ENCODE measurements around the gene SF3B6.

SF3B6 gene

DNA sequence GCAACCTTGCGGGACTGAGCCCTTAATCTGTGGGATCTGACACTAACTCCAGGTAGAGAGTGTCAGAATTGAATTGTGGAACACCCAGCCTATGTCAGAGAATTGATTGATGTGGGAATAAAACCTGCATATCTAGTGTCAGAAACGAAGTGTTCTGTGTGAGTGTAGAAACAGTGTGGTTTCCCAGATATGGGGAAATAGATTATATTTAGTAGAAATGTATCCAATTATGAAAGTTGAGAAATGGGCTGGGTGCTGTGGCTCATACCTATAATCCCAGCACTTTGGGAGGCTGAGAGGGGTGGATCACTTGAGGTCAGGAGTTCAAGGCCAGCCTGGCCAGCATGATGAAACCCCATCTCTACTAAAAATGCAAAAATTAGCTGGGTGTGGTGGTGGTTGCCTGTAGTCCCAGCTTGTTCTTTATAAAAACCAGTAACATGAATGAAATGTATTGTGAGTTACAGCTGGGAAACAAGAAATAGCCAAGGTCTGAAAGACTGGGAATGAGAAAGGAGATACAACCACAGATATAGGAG lies 12.8 kb upstream of the SF3B6 start:
- no peak for DNase-seq

DNA sequence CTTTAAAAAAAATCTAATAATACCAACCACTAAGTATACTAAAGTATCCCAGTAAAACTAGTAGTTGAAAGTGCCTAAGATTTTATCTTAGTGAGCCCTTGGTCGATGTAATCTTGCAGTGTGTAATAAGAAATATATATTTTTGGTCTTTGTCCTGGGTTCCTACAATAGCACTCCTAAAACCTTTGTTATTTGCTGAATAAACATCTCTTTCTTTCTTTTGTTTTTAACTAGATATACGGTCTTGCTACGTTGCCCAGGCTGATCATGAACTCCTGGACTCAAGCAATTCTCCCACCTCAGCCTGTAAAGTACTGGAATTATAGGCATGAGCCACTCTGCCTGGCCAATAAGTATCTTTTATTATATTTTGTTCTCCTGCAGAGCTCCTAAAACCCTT lies 10.9 kb upstream of the SF3B6 start:
- DNase-seq: no peak

DNA sequence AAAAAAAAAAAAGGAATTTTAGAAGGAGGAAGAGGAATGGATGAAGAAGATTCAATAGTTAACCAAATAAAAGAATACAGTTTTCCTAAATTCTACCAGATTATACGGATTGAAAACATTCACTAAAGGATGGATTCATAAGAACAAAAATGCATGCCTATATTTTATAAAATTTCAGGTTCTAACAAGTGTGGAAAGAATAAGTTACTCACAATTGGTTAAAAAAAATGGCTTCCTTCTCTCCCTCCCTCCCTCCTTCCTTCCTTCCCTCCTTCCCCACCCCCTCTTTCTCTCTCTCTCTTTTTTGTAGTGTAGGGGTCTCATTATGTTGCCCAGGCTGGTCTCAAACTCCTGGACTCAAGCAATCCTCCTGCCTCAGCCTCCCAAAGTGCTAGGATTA lies 10.1 kb upstream of the SF3B6 start:
- no peak for DNase-seq

DNA sequence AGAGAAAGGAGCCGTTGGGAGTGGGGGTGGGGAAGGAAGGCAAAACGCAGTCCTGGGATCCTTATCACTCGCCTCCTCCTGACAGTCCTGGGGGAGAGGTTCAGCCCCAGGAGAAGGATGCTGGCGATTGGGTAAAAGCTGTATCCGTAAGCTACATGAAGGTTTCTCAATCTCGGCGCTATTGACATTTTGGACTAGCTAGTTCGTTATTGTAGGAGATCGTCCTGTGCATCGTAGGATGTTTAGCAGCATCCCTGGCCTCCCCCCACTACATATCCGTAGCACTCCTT lies 9.0 kb upstream of the SF3B6 start:
- no peak for DNase-seq

DNA sequence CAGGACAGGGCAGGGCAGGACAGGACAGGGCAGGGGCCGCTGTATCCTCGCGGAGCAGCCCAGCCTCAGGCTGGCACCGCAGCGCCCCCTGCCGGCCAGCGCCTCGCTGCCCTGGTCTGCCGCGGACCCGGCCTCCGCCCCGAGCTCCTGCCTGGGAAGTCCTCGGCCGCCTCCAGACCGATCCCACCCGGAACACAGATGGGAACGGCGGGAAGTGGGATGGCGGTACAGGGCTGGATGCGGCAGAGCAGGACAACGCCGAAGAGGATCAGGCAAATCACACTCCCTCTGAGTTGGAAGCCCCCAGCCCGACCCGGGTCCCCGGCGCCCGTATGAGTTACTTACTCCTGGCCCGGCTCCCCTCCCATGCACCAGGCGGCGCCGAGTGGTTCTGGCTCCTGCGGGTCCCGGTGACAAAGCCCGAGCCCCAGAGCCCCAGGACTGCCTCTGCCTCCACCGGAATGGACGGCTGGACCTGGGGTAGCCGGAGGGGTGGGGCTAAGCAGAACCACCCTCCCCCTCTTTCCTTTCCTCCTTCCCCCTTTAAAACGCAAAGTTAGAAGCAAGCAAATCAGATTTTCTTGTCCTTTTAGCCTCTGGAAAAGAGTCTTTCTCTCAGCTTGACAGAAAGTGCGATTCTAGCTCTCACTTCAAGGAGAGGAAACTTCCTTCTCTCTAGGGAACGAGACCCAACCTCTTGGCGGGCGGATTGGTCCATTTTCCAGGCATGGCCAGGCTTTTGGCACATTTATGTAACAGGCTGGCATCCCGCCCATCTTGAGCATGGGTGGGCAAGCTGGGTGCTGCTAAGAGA lies 8.5 kb upstream of the SF3B6 start, which contains the start of gene TP53I3:
TSS of gene TP53I3 (minus strand) at position 449 of the 814 bp plus-strand sequence. CDS start 508 bp downstream, outside the sequence.
- peak; percentile 52 to 77 for DNase-seq

DNA sequence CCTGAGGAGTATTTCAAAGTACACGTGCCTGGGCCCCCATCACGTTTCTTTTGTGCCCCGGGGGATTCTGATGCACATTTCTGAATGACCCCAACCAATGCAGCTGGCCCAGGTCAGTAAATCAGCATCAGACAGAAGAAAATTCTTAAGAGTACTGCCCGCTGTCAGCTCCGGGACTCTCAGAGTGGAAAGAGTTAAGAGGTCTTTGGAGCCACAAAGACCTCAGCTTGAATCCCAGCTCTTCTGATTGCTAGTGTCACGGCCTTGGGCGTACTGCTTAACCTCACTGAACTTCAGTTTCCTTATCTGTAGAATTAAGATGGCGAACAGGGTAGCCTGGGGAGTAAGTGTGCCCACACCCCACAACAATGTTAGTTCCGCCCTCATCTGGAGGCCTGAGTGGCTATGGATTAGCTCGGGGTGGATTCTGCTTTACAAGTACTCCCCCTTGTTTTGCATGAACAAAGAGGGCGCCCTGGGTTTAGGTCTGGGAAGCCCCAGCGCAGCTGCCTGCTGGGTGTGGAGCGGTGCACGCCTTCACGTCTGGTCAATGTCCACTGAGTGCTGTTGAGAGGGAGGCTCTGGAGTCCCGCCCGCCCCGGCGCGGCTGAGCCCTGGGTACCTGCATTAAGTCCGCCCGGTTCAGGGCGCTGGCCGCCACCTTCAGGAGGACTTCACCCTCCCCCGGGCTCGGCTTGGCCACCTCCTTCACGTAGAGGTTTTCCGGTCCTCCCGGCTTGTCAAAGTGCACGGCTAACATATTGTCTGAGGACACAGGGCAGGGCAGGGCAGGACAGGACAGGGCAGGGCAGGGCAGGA lies 7.7 kb upstream of the SF3B6 start:
- DNase-seq: no peak

DNA sequence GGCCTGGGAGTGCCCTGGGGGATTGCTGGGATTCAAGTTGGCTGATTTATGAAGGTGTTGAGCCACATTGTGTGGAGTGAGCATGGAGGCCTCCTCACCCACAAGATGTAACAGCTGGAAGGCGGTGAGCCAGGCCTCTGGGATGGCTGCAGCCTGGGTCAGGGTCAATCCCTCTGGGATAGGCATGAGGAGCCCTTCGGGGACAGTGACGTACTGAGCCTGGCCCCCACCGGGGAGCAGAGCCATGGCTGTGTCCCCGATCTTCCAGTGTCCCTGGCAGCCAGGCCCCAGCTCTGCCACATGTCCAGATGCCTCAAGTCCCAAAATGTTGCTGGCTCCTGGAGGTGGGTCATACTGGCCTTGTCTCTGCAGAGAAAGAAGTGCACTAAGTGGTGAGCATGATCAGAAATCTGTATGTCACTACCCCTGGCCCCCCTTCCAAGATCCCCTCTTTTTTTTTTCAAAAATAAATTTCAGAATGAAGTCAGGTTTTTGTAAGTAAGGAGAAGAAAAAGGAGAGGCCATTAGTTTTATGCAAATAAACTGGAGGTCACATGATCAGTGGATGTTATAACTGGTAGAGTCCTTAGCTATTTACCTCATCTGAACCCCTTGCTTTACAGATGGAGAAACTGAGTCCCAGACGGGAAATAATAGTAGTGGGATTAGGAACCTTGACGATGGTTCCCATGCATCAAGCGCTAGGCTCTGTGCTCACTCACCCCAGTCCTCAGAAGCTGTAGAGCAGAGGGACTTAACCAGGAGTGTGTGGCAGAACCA lies 6.9 kb upstream of the SF3B6 start:
- DNase-seq: no peak

DNA sequence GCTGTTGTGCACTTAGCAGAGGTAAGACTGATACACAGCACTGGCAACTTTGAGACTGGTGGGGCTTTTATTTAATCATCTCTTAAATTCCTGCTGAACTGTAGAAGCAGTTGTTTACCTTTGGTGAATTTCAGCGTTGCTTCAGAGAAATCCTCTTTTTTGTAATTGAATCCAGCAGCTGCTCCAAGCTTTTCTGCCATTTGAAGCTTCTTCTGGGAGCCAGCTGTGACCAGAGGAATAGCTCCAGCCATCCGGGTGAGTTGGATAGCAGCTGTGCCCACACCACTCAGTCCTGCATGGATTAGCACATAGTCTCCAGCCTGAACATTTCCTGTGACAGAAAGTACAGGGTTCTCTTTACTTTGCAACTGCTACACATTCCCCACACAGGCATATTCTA lies 4.6 kb upstream of the SF3B6 start:
- DNase-seq: no peak

DNA sequence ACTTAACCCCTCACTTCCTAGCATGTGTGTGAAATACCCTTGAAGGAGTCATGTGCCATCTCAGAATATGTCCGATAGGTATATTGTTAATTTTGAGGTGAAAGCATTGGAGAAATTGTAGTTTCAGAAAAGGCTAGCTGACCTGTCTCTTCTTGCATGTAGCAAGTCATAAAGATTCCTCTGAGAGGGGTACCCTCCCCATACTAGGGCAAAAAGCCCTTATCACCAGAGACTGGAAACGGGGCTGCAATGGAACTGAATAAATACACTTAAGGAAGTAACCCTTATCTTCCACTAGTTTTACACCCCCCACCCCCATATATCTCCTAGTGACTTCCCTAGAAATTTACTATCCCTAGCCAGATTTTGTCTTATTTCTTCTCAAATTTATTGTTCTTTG lies 1.8 kb upstream of the SF3B6 start:
- no peak for DNase-seq

DNA sequence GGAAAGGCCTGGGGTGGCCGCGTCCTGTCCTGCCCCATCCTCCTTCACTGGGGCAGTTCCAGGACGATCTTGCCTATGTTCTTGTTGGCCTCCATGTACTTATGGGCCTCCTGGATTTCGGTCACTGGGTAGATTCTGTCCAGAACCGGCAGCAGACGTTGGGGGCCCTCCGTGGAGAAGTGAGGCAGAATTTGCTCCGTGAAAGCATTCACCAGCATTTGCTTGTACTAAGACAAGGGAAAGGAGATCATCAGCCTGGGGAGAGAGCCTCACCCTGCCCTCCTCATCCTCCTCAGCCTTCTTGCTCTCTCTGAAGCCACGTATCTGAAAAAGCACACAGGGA lies 1.4 kb upstream of the SF3B6 start:
- DNase-seq: no peak

DNA sequence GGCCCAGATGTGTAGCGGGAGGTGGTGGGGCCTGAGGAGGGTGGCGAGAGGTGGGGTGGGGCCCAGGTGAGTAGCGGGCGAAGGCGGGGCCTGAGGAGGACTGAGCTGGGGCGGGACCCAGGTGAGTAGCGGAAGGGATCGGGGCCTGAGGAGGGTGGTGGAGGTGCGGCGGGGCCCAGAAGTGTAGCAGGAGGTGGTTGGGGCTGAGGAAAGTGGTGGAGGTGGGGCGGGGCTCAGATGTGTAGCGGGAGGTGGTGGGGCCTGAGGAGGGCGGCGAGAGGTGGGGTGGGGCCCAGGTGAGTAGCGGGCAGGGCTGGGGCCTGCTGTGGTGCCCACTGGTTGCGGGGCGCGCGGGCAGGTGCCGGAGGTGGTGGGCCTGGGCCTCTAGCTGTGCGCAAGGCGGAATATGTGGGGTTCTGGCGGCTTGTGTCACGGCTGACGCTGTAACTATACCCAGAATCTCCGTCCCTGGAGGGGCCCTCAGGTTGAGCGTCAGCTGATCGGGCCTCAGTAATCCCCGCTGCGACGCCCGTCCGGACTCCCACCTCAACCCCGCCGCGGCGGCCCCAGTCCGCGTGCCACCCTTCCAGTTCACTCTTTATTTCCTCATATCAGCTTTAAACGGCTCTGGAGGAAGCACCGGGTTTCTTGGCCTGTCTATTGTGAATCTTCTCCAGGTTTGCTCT lies 866 bp upstream of the SF3B6 start:
- DNase-seq: no peak

DNA sequence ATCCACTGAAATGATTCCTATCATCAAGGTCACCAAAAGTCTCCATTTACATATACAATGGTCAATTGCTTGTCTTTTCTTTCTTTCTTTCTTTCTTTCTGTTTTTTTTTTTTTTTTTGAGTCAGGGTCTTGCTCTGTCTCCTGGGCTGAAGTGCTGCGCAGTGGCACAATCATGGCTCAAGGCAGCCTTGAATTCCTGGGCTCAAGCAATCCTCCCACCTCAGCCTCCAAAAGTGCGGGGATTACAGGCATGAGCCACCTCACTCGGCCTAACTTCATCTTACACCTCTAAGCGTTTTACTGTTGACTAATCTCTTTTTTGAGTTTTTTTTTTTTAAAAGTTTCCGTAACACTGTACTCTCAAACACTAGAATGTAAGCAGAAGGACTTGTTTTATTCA lies 867 bp downstream of the SF3B6 start:
- DNase-seq: no peak

DNA sequence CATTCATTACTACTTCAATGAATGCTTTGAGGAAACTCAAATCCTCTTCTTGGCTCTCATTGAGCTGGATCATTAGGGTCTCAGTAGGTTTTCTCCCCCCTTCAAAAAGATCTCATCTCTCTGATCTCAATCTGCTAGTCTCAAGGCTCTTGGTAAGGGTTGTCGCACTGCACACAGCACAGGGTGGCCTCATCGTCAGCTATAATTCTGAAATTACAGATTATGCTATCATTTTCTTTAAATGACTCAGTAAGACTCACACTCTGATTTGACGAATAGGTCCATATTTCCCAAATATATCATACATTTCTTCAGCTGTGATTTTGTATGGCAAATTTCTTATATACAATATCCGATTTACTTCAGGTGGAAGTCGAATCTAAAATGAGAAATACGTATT lies 2.3 kb downstream of the SF3B6 start:
- DNase-seq: no peak

DNA sequence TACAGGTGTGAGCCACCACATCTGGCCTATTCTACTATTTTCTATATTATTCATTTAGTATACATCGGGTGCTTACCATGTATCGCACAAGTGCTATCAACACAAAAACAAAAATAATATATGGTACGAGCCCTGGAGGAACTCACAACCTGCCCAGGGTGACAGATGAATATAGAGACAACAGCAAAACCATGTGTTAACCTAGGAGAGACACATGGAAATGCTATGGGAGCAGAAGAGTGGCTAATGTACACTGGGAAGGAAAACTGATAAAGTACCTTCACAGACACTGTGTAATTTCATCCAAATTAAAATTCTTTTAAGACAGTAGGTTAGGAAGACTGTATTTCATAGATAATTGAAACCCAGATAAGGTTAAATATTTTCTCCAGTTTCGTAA lies 3.9 kb downstream of the SF3B6 start:
- DNase-seq: no peak

DNA sequence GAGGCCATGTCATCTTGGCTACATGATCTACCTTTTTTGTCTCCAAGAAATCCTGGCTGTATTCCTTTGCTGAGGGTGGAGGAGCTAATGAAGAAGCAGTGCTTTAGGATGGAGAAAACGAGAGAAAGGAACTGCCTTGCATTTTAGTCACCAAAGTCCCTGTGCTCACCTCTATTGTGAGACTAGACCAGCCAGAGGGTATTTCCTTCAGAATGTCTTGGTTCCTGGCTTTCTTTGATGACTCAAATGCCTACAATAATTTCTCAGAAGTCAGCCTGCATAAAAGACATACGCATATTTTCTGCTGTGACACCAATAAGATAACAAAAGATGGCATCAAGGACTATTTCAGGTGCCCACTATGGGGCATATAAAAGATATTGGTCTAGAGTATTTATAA lies 10.8 kb downstream of the SF3B6 start:
- no peak for DNase-seq

DNA sequence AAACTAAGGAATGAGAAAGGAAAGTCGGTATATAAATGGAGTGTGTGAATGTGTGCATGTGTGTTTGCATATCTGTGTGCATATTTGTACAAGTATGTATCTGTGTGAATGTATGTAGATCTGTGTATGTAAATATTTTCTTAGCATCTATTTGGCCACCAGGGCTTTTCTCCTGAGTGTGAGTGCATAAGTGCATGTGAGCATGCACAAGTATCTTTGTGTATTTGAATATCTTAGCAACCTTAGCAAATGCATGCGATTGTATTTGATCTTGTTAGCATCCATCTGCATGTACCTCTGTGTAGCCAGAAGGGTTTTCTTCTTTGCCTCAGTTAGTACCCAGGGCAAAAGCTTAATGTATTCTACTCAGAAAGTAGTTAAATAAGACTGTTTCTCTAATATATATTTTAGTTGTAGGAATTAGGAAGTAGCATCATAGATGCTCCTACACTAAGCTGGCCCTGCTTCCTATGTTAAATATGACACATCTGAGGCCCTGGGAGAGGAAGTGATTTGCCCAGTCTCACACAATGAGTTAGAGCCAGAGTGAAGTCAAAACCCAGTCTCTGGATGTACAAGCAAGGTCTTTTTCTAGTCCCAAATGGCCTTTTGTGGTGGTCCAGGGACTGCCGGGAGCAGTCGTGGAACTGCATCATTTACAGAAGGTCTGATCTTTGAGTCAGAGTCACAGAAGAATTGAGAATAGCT lies 17.4 kb downstream of the SF3B6 start:
- DNase-seq: no peak

DNA sequence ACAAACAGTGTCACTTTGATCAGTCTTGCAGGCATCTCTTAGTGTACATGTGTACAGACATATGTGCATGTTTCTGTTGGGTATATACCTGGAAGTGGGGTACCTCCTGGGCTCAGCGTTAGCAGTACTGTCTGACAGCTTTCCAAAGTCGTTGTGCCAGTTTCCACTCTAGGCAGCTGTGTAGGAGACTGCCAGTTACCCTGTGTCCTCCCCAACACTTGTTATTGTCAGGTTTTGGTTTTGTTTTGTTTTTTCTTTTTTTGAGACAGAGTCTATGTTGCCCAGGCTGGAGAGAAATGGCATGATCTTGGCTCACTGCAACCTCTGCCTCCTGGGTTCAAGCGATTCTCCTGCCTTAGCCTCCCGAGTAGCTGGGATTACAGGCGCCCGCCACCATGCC lies 20.4 kb downstream of the SF3B6 start:
- no peak for DNase-seq

DNA sequence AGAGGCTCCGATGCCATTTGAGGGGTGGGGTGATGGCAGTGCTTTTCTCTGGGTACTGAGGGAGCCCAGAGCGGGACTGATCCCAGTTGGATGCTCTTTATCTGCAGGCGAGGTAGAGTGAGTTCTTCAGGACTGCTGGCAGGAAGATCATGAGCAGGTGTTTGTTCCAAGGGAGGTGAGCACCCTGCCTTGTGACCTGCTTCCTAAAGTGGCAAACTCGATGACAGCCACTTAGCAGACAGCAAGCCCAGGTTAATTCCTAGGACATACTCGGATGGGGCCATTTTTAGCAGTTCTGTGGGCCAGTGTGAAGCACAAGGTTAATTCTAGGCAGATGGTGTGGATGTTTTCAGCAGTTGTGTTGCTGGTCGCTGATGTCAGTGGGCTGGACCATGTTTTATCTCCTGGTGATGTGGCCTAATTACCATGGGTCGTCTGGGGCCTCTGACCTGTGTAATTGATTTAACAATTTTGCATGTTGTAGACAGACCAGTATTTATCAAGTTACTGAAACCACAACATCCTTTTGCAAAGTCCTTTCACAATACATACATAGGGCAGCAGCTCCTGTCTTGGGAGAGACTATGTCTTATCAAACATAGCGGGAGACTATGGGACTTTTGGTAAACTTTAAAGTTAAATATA lies 21.6 kb downstream of the SF3B6 start:
- DNase-seq: no peak

DNA sequence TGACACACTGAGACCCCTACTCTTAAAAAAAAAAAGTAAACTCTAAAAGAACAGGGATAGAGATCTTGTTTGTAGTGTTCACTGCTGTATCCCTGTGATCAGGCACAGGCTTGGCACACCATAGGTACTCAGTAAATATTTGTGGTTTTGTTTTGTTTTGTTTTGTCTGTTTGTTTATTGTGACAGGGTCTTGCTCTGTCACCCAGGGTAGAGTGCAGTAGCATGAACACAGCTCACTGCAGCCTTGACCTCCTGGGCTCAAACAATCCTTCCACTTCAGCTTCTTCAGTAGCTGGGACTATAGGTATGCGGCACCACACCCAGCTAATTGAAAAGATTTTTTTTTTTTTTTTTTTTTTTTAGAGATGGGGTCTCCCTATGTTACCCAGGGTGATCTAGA lies 23.2 kb downstream of the SF3B6 start:
- DNase-seq: no peak

DNA sequence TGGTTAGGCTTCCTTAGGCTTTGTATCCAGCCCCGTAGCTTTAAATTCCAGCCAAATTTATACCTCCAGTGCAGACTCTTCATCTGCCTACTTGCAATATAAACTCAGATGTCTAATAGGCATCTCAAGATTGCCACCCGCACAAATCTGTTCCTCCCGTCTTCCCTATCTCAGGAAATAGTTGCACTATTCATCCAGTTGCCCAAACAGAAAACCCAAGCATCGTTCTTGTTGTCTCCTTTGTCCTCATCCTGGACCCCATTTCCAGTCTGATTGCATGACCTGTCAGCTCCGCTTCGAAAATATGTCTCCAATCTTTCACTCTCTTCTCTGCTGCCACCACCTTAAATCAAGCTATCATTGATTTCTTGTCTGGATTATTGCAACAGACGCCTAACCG lies 24.3 kb downstream of the SF3B6 start:
- no peak for DNase-seq

DNA sequence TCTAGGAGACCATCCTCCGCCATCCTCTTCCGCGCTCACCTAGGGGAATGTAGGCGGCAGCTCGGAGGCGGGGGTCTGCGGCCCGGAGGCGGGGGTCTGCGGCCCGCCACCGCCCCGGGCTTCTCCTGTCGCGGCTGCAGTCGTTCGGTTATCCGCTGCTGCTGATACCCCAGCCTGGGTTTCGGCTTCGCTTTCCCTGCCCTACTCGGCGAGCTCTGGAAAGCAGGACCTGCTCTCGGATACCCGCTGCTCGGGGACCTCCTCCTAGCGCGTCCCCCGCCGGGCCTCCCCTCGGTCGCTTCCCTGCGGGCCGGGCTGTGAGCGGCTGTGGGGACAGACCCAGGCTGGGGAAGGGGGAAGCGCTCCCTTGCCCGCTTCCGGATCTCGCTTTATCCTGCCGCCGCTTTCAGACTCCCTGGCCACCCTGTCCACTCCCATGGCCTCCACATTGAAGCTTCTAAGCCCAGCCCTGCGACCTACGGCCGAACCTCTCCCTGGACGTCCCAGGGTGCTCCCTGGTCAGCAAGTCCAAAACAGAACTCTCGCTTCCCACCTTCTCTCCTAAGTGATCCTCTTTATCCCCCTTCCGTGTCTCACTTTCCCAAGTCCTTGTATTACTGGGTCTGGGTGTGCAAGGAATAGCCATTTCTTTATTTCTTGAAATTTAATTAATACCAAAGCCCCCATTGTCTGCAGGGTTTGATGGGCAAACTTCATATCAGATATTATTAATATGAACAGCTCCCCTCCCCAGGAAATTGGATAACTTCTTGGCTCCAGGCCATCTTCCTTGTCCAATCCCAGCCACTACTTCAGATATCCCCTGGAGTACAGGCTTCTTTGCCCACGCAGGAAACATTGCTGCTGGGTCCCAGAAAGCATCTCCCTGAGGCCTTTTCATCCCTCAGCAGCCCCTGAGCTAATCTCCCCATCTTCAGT lies 25.8 kb downstream of the SF3B6 start:
- DNase-seq: no peak

Measured in NCI-H446 (cell line).